Central memory CD8-positive, alpha-beta T cell (primary cell): Measurements from ENCODE around the gene ST6GALNAC5.
"Not testable (repeated sequence)": the region's sequence is repeated elsewhere in the genome, so short reads cannot be mapped to it uniquely, and the experiment has no call there.

Experiments used
- ATAC-seq: fragments of 150-1000 bp; cut with Tn5 transposase; replicated peaks from 2 replicates; pipeline ENCODE4 v1.10.0; 2022; ENCODE audit warnings: mild to moderate bottlenecking, moderate FRiP score, moderate number of reproducible peaks; ENCODE audit not compliant: poor library complexity, severe bottlenecking; ENCODE audit errors: extremely low read depth
- DNase-seq, 2 donors: peaks; one replicate each; pipeline ENCODE4 v3.0.0; 2021; ENCODE audit warnings: low spot score in 2 of 2
- H3K27ac Mint-ChIP-seq: one replicate; pipeline ENCODE4 v1.8.0; 2022; ENCODE audit warnings: low read depth, mild to moderate bottlenecking, moderate library complexity, mixed read lengths
- H3K27me3 Mint-ChIP-seq: one replicate; pipeline ENCODE4 v1.8.0; 2022; ENCODE audit warnings: mixed read lengths
- H3K36me3 Mint-ChIP-seq: one replicate; pipeline ENCODE4 v1.8.0; 2022; ENCODE audit warnings: mild to moderate bottlenecking, moderate library complexity, mixed read lengths; ENCODE audit not compliant: insufficient read depth
- H3K4me1 Mint-ChIP-seq: one replicate; pipeline ENCODE4 v1.8.0; 2022; ENCODE audit warnings: mixed read lengths
- H3K4me3 Mint-ChIP-seq: one replicate; pipeline ENCODE4 v1.8.0; 2022; ENCODE audit warnings: mild to moderate bottlenecking, moderate library complexity, mixed read lengths
- H3K9me3 Mint-ChIP-seq: one replicate; pipeline ENCODE4 v1.8.0; 2022; ENCODE audit warnings: mixed read lengths

ST6GALNAC5 gene

GRCh38 chr1:76950306-76950705, 83.0 kb downstream of the ST6GALNAC5 start:
- Mint-ChIP-seq H3K27me3 (no peaks in the 10 kb centered on the region), H3K4me3 (no peak overlapping the region), H3K4me1 (no peaks in the 10 kb centered on the region), H3K27ac (no peak overlapping the region), H3K9me3 (no peaks in the 10 kb centered on the region), H3K36me3 (no peaks in the 10 kb centered on the region)
- no peak for ATAC-seq
- DNase-seq = no peak

- H3K4me3 Mint-ChIP-seq = no peak overlapping the region
- no peaks in the 10 kb centered on the region for H3K4me1 Mint-ChIP-seq
- H3K36me3 Mint-ChIP-seq = no peaks in the 10 kb centered on the region
- no peak overlapping the region for H3K27ac Mint-ChIP-seq
- ATAC-seq (no peak), DNase-seq (no peak)
- no peaks in the 10 kb centered on the region for H3K27me3 Mint-ChIP-seq
- no peaks in the 10 kb centered on the region for H3K9me3 Mint-ChIP-seq
Observed at GRCh38 chr1:76951153-76951552, 83.9 kb downstream of the ST6GALNAC5 start.

GRCh38 chr1:76955652-76956051, 88.4 kb downstream of the ST6GALNAC5 start:
- H3K27ac Mint-ChIP-seq = no peak overlapping the region
- no peak for ATAC-seq
- DNase-seq = no peak
- no peaks in the 10 kb centered on the region for H3K9me3 Mint-ChIP-seq
- H3K27me3 Mint-ChIP-seq = peaks cover 10% of the 10 kb centered on the region
- H3K4me1 Mint-ChIP-seq = no peaks in the 10 kb centered on the region
- no peaks in the 10 kb centered on the region for H3K36me3 Mint-ChIP-seq
- no peak overlapping the region for H3K4me3 Mint-ChIP-seq

GRCh38 chr1:76957961-76958360, 90.7 kb downstream of the ST6GALNAC5 start:
- no peaks in the 10 kb centered on the region for H3K4me1 Mint-ChIP-seq
- H3K4me3 Mint-ChIP-seq = no peak overlapping the region
- ATAC-seq = no peak
- H3K27ac Mint-ChIP-seq = no peak overlapping the region
- no peaks in the 10 kb centered on the region for H3K9me3 Mint-ChIP-seq
- DNase-seq = no peak
- peaks cover 19% of the 10 kb centered on the region for H3K27me3 Mint-ChIP-seq
- no peaks in the 10 kb centered on the region for H3K36me3 Mint-ChIP-seq

- no peak overlapping the region for H3K27ac Mint-ChIP-seq
- DNase-seq = no peak
- H3K27me3 Mint-ChIP-seq = peaks cover 19% of the 10 kb centered on the region
- H3K4me1 Mint-ChIP-seq = no peaks in the 10 kb centered on the region
- no peaks in the 10 kb centered on the region for H3K36me3 Mint-ChIP-seq
- H3K9me3 Mint-ChIP-seq = no peaks in the 10 kb centered on the region
- H3K4me3 Mint-ChIP-seq = no peak overlapping the region
- no peak for ATAC-seq
Observed at GRCh38 chr1:76958828-76959227, 91.5 kb downstream of the ST6GALNAC5 start.

GRCh38 chr1:76959556-76959955, 92.3 kb downstream of the ST6GALNAC5 start:
- peaks cover 19% of the 10 kb centered on the region for H3K27me3 Mint-ChIP-seq
- H3K27ac Mint-ChIP-seq = no peak overlapping the region
- no peak overlapping the region for H3K4me3 Mint-ChIP-seq
- no peaks in the 10 kb centered on the region for H3K9me3 Mint-ChIP-seq
- H3K36me3 Mint-ChIP-seq = no peaks in the 10 kb centered on the region
- ATAC-seq (no peak), DNase-seq (no peak)
- H3K4me1 Mint-ChIP-seq = no peaks in the 10 kb centered on the region

GRCh38 chr1:76961181-76961819, 94.0 kb downstream of the ST6GALNAC5 start:
- Mint-ChIP-seq H3K9me3 (peaks cover 6% of the 10 kb centered on the region), H3K36me3 (no peaks in the 10 kb centered on the region), H3K4me1 (no peaks in the 10 kb centered on the region), H3K4me3 (no peak overlapping the region), H3K27ac (no peak overlapping the region), H3K27me3 (peaks cover 19% of the 10 kb centered on the region)
- ATAC-seq (no peak), DNase-seq (no peak)

- Mint-ChIP-seq H3K27ac (no peak overlapping the region), H3K4me1 (no peaks in the 10 kb centered on the region), H3K9me3 (peaks cover 6% of the 10 kb centered on the region), H3K27me3 (peaks cover 19% of the 10 kb centered on the region), H3K36me3 (no peaks in the 10 kb centered on the region), H3K4me3 (no peak overlapping the region)
- DNase-seq (no peak), ATAC-seq (no peak)
Observed at GRCh38 chr1:76961820-76962207, 94.5 kb downstream of the ST6GALNAC5 start.

- not testable (repeated sequence) for H3K4me1 Mint-ChIP-seq, ATAC-seq, H3K36me3 Mint-ChIP-seq, H3K4me3 Mint-ChIP-seq, DNase-seq, H3K27ac Mint-ChIP-seq
- Mint-ChIP-seq H3K27me3 (peaks cover 37% of the 10 kb centered on the region), H3K9me3 (peaks cover 20% of the 10 kb centered on the region)
Observed at GRCh38 chr1:76981267-76981666, 114.0 kb downstream of the ST6GALNAC5 start.

GRCh38 chr1:76989976-76990375, 122.7 kb downstream of the ST6GALNAC5 start:
- DNase-seq (no peak), ATAC-seq (no peak)
- Mint-ChIP-seq H3K36me3 (no peaks in the 10 kb centered on the region), H3K27me3 (no peaks in the 10 kb centered on the region), H3K9me3 (no peaks in the 10 kb centered on the region), H3K27ac (no peak overlapping the region), H3K4me1 (no peaks in the 10 kb centered on the region), H3K4me3 (no peak overlapping the region)

- DNase-seq = no peak
- ATAC-seq = no peak
- no peak overlapping the region for H3K27ac Mint-ChIP-seq
- H3K9me3 Mint-ChIP-seq = no peaks in the 10 kb centered on the region
- no peaks in the 10 kb centered on the region for H3K27me3 Mint-ChIP-seq
- no peak overlapping the region for H3K4me3 Mint-ChIP-seq
- H3K36me3 Mint-ChIP-seq = no peaks in the 10 kb centered on the region
- no peaks in the 10 kb centered on the region for H3K4me1 Mint-ChIP-seq
Observed at GRCh38 chr1:76993036-76993435, 125.8 kb downstream of the ST6GALNAC5 start.

GRCh38 chr1:76998582-76999223, 131.4 kb downstream of the ST6GALNAC5 start:
- Mint-ChIP-seq H3K36me3 (no peaks in the 10 kb centered on the region), H3K9me3 (no peaks in the 10 kb centered on the region)
- DNase-seq = no peak

GRCh38 chr1:77007675-77008074, 140.4 kb downstream of the ST6GALNAC5 start:
- no peaks in the 10 kb centered on the region for H3K4me1 Mint-ChIP-seq
- ATAC-seq (no peak), DNase-seq (no peak)
- H3K36me3 Mint-ChIP-seq = no peaks in the 10 kb centered on the region
- peaks cover 5% of the 10 kb centered on the region for H3K9me3 Mint-ChIP-seq
- no peak overlapping the region for H3K4me3 Mint-ChIP-seq
- peaks cover 9% of the 10 kb centered on the region for H3K27me3 Mint-ChIP-seq
- H3K27ac Mint-ChIP-seq = no peak overlapping the region

More at GRCh38 chr1:76998582-76999223, 131.4 kb downstream of the ST6GALNAC5 start:
- Mint-ChIP-seq H3K4me1 (no peaks in the 10 kb centered on the region), H3K27ac (no peak overlapping the region), H3K27me3 (no peaks in the 10 kb centered on the region), H3K4me3 (no peak overlapping the region)
- no peak for ATAC-seq
